MM.1S (cell line): ENCODE data around the gene ACTL10.

Experiments
- CTCF ChIP-seq: fragments of 300-600 bp; sonication (generic); IDR thresholded peaks from 2 replicates; pipeline ENCODE4 v1.5.1; 2016; ENCODE audit warnings: antibody characterized with exemption, low read length, mixed read lengths
- EZH2 ChIP-seq: fragments of 300-600 bp; sonication (generic); optimal IDR thresholded peaks from 2 replicates; pipeline ENCODE3; 2017; ENCODE audit warnings: low read depth, mild to moderate bottlenecking, antibody characterized with exemption, low read length, mixed read lengths

- TF ChIP-seq EZH2 (no peak), CTCF (no peak)
Observed at GRCh38 chr20:33689493-33689892, 22.8 kb downstream of the ACTL10 start.
